ENCODE results near the gene DIPK1C. TPM values are rescaled to one million over a fixed set of nuclear protein-coding genes. Genes with fewer than 3 reads are reported as not detected.

DIPK1C gene
- total and polyA plus RNA-seq, 2 experiments from 2014 or later, result 0.07 TPM; not detected in 1

DNA sequence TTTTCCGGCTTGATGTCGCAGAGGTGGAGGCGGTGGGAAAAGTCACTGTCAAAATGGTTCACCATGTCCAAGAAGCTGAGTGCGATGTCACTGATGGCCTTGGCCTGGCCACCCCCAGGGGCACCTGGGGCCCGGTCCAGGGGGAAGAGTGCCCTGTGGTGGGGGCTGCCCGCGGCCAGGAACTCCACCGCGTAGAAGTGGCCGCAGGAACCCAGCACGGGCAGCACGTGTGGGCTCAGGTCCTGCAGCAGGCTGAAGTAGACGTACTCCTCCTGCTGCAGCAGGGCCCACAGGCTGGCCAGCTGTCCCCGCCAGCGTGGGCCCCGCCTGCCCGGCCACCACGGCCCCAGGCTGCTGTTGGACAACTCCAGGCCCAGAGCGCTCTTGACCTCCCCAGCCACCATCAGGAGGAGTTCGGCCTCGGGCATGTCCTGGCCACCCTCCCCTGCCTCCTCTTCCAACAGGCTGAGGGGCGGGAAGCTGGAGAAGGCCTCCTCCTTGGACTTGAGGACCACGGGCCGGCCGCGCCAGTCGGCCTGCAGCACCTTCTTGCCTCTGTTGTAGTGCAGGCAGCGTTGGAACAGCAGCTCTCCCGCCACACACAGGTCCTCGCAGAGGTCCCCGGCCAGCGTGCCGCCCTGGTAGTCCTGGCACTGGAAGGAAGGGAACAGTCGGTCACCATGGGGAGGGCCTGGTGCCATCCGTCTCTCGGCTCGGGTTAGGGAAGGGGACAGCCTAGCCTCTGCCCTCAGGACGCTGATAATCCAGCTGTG, 10.3 kb downstream of the DIPK1C start:
- H2AFZ ChIP-seq, result no peak overlapping the region
- no peaks in the 10 kb centered on the region for H3K36me3 Mint-ChIP-seq (ENCODE audit: low read depth)
- ATAC-seq, result no peak

DNA sequence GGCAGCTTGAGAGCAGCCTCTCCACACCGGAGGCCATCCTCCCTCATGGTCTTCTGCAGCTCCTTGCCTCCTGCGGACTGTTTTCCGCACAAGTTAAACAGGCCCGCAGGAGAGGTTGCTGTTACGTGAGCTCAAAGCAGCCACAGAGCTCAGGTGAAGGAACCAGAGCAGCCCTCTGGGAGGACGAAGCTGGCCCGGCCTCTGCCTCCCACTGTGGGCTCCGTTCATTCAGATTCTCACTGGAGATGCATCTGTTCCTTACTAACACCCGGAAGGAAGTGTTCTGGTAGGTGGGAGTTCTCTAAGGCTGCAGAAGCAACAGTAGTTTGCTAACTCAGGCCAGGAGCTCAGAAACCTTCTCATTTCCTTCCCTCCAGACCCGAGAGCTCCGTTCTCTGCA, 10.9 kb downstream of the DIPK1C start:
- H3F3A ChIP-seq (replicated peaks; ENCODE audit: low read depth), result no peaks in the 10 kb centered on the region
- no peak for DNase-seq (ENCODE audit: low spot score)
- TF ChIP-seq POLR2AphosphoS5 (IDR thresholded peaks at IDR 0.05; ENCODE audit: low read depth) (no peak), NANOG (IDR thresholded peaks at IDR 0.05; ENCODE audit: borderline replicate concordance) (no peak), STAT1 (IDR thresholded peaks at IDR 0.05; ENCODE audit: unreplicated experiment) (no peak), EZH2phosphoT487 (IDR thresholded peaks at IDR 0.05; ENCODE audit: unreplicated experiment) (no peak), CREB1 (CRISPR knock-in tag; IDR thresholded peaks at IDR 0.05; ENCODE audit: low read depth) (no peak), ZNF331 (CRISPR knock-in tag; IDR thresholded peaks at IDR 0.05; ENCODE audit: low read depth) (no peak), JUNB (IDR thresholded peaks at IDR 0.05; ENCODE audit: unreplicated experiment) (no peak), ZNF114 (CRISPR knock-in tag; IDR thresholded peaks at IDR 0.05) (no peak)
- TF ChIP-seq, protein P1, sequence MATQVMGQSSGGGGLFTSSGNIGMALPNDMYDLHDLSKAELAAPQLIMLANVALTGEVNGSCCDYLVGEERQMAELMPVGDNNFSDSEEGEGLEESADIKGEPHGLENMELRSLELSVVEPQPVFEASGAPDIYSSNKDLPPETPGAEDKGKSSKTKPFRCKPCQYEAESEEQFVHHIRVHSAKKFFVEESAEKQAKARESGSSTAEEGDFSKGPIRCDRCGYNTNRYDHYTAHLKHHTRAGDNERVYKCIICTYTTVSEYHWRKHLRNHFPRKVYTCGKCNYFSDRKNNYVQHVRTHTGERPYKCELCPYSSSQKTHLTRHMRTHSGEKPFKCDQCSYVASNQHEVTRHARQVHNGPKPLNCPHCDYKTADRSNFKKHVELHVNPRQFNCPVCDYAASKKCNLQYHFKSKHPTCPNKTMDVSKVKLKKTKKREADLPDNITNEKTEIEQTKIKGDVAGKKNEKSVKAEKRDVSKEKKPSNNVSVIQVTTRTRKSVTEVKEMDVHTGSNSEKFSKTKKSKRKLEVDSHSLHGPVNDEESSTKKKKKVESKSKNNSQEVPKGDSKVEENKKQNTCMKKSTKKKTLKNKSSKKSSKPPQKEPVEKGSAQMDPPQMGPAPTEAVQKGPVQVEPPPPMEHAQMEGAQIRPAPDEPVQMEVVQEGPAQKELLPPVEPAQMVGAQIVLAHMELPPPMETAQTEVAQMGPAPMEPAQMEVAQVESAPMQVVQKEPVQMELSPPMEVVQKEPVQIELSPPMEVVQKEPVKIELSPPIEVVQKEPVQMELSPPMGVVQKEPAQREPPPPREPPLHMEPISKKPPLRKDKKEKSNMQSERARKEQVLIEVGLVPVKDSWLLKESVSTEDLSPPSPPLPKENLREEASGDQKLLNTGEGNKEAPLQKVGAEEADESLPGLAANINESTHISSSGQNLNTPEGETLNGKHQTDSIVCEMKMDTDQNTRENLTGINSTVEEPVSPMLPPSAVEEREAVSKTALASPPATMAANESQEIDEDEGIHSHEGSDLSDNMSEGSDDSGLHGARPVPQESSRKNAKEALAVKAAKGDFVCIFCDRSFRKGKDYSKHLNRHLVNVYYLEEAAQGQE (IDR thresholded peaks at IDR 0.05; ENCODE audit: unreplicated experiment), result no peak
- TF ChIP-seq, protein P2, sequence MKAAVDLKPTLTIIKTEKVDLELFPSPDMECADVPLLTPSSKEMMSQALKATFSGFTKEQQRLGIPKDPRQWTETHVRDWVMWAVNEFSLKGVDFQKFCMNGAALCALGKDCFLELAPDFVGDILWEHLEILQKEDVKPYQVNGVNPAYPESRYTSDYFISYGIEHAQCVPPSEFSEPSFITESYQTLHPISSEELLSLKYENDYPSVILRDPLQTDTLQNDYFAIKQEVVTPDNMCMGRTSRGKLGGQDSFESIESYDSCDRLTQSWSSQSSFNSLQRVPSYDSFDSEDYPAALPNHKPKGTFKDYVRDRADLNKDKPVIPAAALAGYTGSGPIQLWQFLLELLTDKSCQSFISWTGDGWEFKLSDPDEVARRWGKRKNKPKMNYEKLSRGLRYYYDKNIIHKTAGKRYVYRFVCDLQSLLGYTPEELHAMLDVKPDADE (IDR thresholded peaks at IDR 0.05), result no peak

More for the DNA sequence above, 10.3 kb downstream of the DIPK1C start:
- Histone ChIP-seq H3K4me1 (ENCODE audit: insufficient read depth) (no peaks in the 10 kb centered on the region), H3K4me2 (no peak overlapping the region), H3K4me3 (no peak overlapping the region), H3F3A (replicated peaks; ENCODE audit: low read depth) (no peaks in the 10 kb centered on the region), H3K27ac (ENCODE audit: low read depth) (no peak overlapping the region), H3K79me2 (replicated peaks; ENCODE audit: insufficient read depth) (no peaks in the 10 kb centered on the region), H4K20me1 (replicated peaks; ENCODE audit: insufficient read depth) (no peaks in the 10 kb centered on the region), H3K36me3 (ENCODE audit: insufficient read depth) (no peaks in the 10 kb centered on the region), H3K27me3 (ENCODE audit: insufficient read depth) (no peaks in the 10 kb centered on the region), H3K9me2 (ENCODE audit: insufficient read depth) (no peaks in the 10 kb centered on the region)
- Mint-ChIP-seq H3K27me3 (ENCODE audit: insufficient read depth, low read depth, poor library complexity) (peaks cover 14% of the 10 kb centered on the region), H3K27ac (no peak overlapping the region), H3K4me3 (no peak overlapping the region), H3K4me1 (peaks cover 3% of the 10 kb centered on the region; the same call in 2 of the 3 replicates), H3K9me3 (no peaks in the 10 kb centered on the region)
- DNase-seq (ENCODE audit: low spot score), result no peak
- TF ChIP-seq STAT1 (IDR thresholded peaks at IDR 0.05; ENCODE audit: unreplicated experiment) (no peak), ZNF331 (CRISPR knock-in tag; IDR thresholded peaks at IDR 0.05; ENCODE audit: low read depth) (no peak)

More for the DNA sequence above, 10.9 kb downstream of the DIPK1C start:
- H3K4me2 ChIP-seq, result no peak overlapping the region
- H3K27me3 ChIP-seq (ENCODE audit: insufficient read depth), result no peaks in the 10 kb centered on the region
- H4K20me1 ChIP-seq (replicated peaks; ENCODE audit: insufficient read depth), result no peaks in the 10 kb centered on the region
- Mint-ChIP-seq H3K4me3 (no peak overlapping the region), H3K9me3 (no peaks in the 10 kb centered on the region), H3K27ac (no peak overlapping the region), H3K27me3 (ENCODE audit: insufficient read depth, low read depth, poor library complexity) (peaks cover 14% of the 10 kb centered on the region), H3K36me3 (ENCODE audit: low read depth) (no peaks in the 10 kb centered on the region), H3K4me1 (peaks cover 3% of the 10 kb centered on the region; the same call in 2 of the 3 replicates)
- H3K9me2 ChIP-seq (ENCODE audit: insufficient read depth), result no peaks in the 10 kb centered on the region
- H3K36me3 ChIP-seq (ENCODE audit: insufficient read depth), result no peaks in the 10 kb centered on the region
- no peak overlapping the region for H3K27ac ChIP-seq (ENCODE audit: low read depth)
- no peak overlapping the region for H3K4me3 ChIP-seq
- ATAC-seq, result peak; percentile 38; the same call in 2 of the 3 replicates
- 0 out of 2 replicates have a peak overlapping the region, but pooled peaks have one; percentile 28 for H2AFZ ChIP-seq
- no peaks in the 10 kb centered on the region for H3K4me1 ChIP-seq (ENCODE audit: insufficient read depth)
- no peaks in the 10 kb centered on the region for H3K79me2 ChIP-seq (replicated peaks; ENCODE audit: insufficient read depth)
